OCI-LY3 (cell line): ENCODE measurements around the gene ZNF277.

Experiments
- EZH2phosphoT487 ChIP-seq: fragments of 200-600 bp; shearing (Covaris generic); IDR thresholded peaks from 2 replicates; pipeline ENCODE4 v1.6.1; 2018; ENCODE audit warnings: antibody characterized with exemption, mixed run types, low read depth
- TF ChIP-seq, protein P1 (sequence below): fragments of 200-600, 300-600 bp; sonication (generic); IDR thresholded peaks from 2 replicates; pipeline ENCODE4 v1.5.1; 2014; ENCODE audit warnings: antibody characterized with exemption, low read length, low read depth

DNA sequence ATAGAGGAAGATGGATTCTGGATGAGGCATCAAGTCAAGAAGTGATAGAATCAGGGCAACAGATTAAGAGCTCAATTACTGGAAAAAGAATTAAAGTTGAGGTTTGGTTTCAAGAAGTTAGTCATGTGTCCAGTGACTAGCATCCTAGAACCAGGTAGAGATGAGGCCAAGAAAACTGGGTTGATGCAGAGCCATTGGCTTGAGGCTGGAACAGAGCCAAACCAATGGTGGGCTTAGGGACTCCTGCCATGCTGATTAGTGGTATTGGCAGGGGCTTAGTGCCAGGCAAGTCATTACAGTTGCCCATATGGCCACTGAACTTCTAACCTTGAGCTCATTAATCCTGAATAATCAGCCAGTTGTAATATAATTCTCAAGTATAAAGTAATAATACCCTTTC lies 18.5 kb downstream of the ZNF277 start:
- TF ChIP-seq, protein P1, sequence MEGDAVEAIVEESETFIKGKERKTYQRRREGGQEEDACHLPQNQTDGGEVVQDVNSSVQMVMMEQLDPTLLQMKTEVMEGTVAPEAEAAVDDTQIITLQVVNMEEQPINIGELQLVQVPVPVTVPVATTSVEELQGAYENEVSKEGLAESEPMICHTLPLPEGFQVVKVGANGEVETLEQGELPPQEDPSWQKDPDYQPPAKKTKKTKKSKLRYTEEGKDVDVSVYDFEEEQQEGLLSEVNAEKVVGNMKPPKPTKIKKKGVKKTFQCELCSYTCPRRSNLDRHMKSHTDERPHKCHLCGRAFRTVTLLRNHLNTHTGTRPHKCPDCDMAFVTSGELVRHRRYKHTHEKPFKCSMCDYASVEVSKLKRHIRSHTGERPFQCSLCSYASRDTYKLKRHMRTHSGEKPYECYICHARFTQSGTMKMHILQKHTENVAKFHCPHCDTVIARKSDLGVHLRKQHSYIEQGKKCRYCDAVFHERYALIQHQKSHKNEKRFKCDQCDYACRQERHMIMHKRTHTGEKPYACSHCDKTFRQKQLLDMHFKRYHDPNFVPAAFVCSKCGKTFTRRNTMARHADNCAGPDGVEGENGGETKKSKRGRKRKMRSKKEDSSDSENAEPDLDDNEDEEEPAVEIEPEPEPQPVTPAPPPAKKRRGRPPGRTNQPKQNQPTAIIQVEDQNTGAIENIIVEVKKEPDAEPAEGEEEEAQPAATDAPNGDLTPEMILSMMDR, result no peak
- TF ChIP-seq EZH2phosphoT487, result no peak
